Measurements from ENCODE around the gene WRAP53.

Gene WRAP53

GRCh38 chr17:7747635-7748071 is 59.4 kb downstream of the WRAP53 start:
- DNase-seq, result no peak

DNA sequence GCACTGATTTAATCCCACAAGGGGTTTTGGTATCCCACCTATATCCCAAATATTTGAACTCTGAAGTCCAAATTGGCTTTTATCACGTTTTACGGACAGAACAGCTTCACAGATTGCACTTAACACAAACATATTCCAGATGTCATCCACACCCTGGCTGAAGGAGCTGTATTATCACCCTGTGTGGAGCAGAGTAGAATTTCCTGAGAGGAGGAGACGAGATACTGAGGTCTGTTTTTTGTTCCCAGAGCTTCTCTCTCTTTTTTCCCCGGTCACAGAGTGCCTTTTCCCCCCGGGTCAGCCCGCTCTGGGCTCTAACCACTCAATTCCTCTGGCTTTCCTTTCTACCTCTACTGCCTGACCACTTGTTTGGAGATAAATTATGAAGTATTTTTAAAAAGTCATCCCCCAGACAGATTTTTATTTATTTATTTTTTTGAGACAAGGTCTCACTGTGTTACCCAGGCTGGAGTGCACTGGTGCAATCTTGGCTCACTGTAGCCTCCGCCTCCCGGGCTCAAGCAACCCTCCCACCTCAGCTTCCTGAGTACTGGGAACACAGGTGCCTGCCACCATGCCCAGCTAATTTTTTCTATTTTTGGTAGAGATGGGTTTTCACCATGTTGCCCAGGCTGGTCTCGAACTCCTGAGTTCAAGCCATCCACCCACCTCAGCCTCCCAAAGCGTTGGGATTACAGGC is 59.9 kb downstream of the WRAP53 start:
- no peak for DNase-seq

DNA sequence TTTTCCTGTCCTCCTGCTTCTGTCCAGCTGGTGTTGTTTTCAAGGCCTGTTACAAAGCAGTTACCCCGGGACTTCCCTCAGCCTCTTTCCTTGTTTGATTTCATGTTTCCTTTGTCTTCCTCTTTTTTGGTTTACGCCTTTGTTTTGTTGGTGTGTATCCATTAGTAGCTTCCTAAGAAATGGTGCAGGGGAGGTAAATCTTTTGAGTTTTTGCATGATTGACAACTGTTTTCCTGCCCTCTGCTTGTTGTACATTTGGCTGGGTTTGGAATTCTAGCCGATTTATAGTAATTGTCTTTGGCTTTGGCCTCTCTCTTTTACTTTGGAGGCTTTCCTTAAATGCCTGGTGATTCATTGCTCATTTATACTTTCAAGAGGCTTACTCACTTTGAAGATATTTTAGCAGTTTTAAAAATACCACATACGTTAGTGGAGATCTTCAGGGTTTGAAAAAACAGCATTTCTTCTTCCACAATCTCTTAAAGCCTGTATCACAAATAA is 62.1 kb downstream of the WRAP53 start:
- no peak for DNase-seq
